ENCODE results near the gene AANAT. TPM values are rescaled to one million over a fixed set of nuclear protein-coding genes. Genes with fewer than 3 reads are reported as not detected.

The AANAT gene
- total and polyA plus RNA-seq, 4 donors: 0.10 to 0.31 TPM; not detected in 2

GRCh38 chr17:76449126-76449525 lies 18.3 kb upstream of the AANAT start:
- Histone ChIP-seq H3K9me3 (ENCODE audit: control insufficient read depth in 4 of 4, insufficient read depth in 3 of 4, low read length in 3 of 4) (no peaks in the 10 kb centered on the region), H3K27me3 (ENCODE audit: control insufficient read depth in 3 of 3, insufficient read depth in 3 of 3, low read length in 2 of 3) (no peaks in the 10 kb centered on the region), H3K4me3 (no peak overlapping the region), H3K9ac (ENCODE audit: insufficient read depth in 1 of 2, low read length in 2 of 2) (no peak overlapping the region), H3K36me3 (ENCODE audit: control insufficient read depth in 4 of 4, insufficient read depth in 4 of 4, low read length in 4 of 4) (peaks cover 0 to 4% (median 0%) of the 10 kb centered on the region in 4 donors), H3K27ac (ENCODE audit: low read depth in 1 of 2, low read length in 1 of 2) (no peak overlapping the region), H3K4me1 (ENCODE audit: control insufficient read depth in 5 of 5, insufficient read depth in 5 of 5, low read length in 5 of 5) (peaks cover 0 to 24% (median 7%) of the 10 kb centered on the region in 5 donors)
- 95 to 98% methylated on average over 6 of the region's 6 CpGs for WGBS, 2 donors
- no peak for TF ChIP-seq CTCF (IDR thresholded peaks at IDR 0.05; ENCODE audit: control extremely low read depth, extremely low read depth)
- no peak for ATAC-seq (ENCODE audit: insufficient read depth, low FRiP score)
- DNase-seq: no peak

- TF ChIP-seq CTCF (IDR thresholded peaks at IDR 0.05; ENCODE audit: control extremely low read depth, extremely low read depth): no peak
- peak overlapping the region in 1 of 2 donors; percentile 26 for H3K27ac ChIP-seq (ENCODE audit: low read depth in 1 of 2, low read length in 1 of 2)
- H3K4me1 ChIP-seq (ENCODE audit: control insufficient read depth in 5 of 5, insufficient read depth in 5 of 5, low read length in 5 of 5): peaks cover 0 to 15% (median 6%) of the 10 kb centered on the region in 5 donors
- H3K36me3 ChIP-seq (ENCODE audit: control insufficient read depth in 4 of 4, insufficient read depth in 4 of 4, low read length in 4 of 4): no peaks in the 10 kb centered on the region
- no peaks in the 10 kb centered on the region for H3K9me3 ChIP-seq (ENCODE audit: control insufficient read depth in 4 of 4, insufficient read depth in 3 of 4, low read length in 3 of 4)
- WGBS, 2 donors: 70 to 79% methylated on average over 6 of the region's 6 CpGs
- H3K27me3 ChIP-seq (ENCODE audit: control insufficient read depth in 3 of 3, insufficient read depth in 3 of 3, low read length in 2 of 3): no peaks in the 10 kb centered on the region
- ATAC-seq (ENCODE audit: insufficient read depth, low FRiP score): no peak
- no peak for DNase-seq
- no peak overlapping the region for H3K9ac ChIP-seq (ENCODE audit: insufficient read depth in 1 of 2, low read length in 2 of 2)
- no peak overlapping the region for H3K4me3 ChIP-seq
Observed at GRCh38 chr17:76451506-76451905, 15.9 kb upstream of the AANAT start.

GRCh38 chr17:76452127-76452659 lies 15.2 kb upstream of the AANAT start:
- peak overlapping the region in 1 of 2 donors; percentile 43 for H3K9ac ChIP-seq (ENCODE audit: insufficient read depth in 1 of 2, low read length in 2 of 2)
- ATAC-seq (ENCODE audit: insufficient read depth, low FRiP score): no peak
- H3K4me3 ChIP-seq: peak overlapping the region; percentile 90
- peak overlapping the region in 1 of 2 donors; percentile 91 for H3K27ac ChIP-seq (ENCODE audit: low read depth in 1 of 2, low read length in 1 of 2)
- 1% methylated on average over 22 to 29 of the region's 29 CpGs for WGBS, 2 donors
- H3K9me3 ChIP-seq (ENCODE audit: control insufficient read depth in 4 of 4, insufficient read depth in 3 of 4, low read length in 3 of 4): no peaks in the 10 kb centered on the region
- no peak for DNase-seq
- H3K4me1 ChIP-seq (ENCODE audit: control insufficient read depth in 5 of 5, insufficient read depth in 5 of 5, low read length in 5 of 5): peaks cover 0 to 15% (median 2%) of the 10 kb centered on the region in 5 donors
- TF ChIP-seq CTCF (IDR thresholded peaks at IDR 0.05; ENCODE audit: control extremely low read depth, extremely low read depth): no peak
- no peaks in the 10 kb centered on the region for H3K36me3 ChIP-seq (ENCODE audit: control insufficient read depth in 4 of 4, insufficient read depth in 4 of 4, low read length in 4 of 4)
- H3K27me3 ChIP-seq (ENCODE audit: control insufficient read depth in 3 of 3, insufficient read depth in 3 of 3, low read length in 2 of 3): no peaks in the 10 kb centered on the region

All from lung (tissue), 12 donors.